Left lobe of liver (tissue), 2 donors: ENCODE measurements around the gene LAMC2. TPM values are rescaled to one million over a fixed set of nuclear protein-coding genes. Genes with fewer than 3 reads are reported as not detected.
"Not testable (repeated sequence)": the region's sequence is repeated elsewhere in the genome, so short reads cannot be mapped to it uniquely, and the experiment has no call there.

ENCODE experiments used
- ATAC-seq: fragments of 200-7000 bp; cut with Tn5 transposase; one replicate; pipeline ENCODE4 v1.9.1; 2020; ENCODE audit warnings: mild to moderate bottlenecking, moderate library complexity
- DNase-seq: peaks from one replicate; pipeline ENCODE4 v3.0.0-alpha.2; 2020; ENCODE audit warnings: low spot score
- total RNA-seq: library from RNA; stranded (reverse); gene quantifications from one replicate; pipeline ENCODE4 v1.2.1, GENCODE V29; 2021
- donor health status: DM: no; HTN: no; CAD: no; lungs with moderate emphysema.
- donor health status: DM: no; HTN: yes; CAD: no.

LAMC2 gene
- total RNA-seq, 1 donor from 2014 or later, result 0.30 TPM

GRCh38 chr1:183235503-183235902 is 49.4 kb downstream of the LAMC2 start:
- DNase-seq, result no peak
- ATAC-seq, result no peak

GRCh38 chr1:183236158-183236725 is 50.2 kb downstream of the LAMC2 start:
- no peak for DNase-seq
- ATAC-seq, result no peak

GRCh38 chr1:183237046-183237445 is 51.0 kb downstream of the LAMC2 start:
- DNase-seq (no peak), ATAC-seq (no peak)

GRCh38 chr1:183238071-183238470 is 52.0 kb downstream of the LAMC2 start:
- DNase-seq (no peak), ATAC-seq (no peak)

- ATAC-seq (no peak), DNase-seq (no peak)
Observed at GRCh38 chr1:183239220-183239742, 53.2 kb downstream of the LAMC2 start.

- ATAC-seq (no peak), DNase-seq (no peak)
Observed at GRCh38 chr1:183239793-183240525, 53.9 kb downstream of the LAMC2 start.

- DNase-seq, result no peak
Observed at GRCh38 chr1:183240526-183240825, 54.4 kb downstream of the LAMC2 start.

GRCh38 chr1:183240853-183241252 is 54.8 kb downstream of the LAMC2 start:
- DNase-seq, result not testable (repeated sequence)

More at GRCh38 chr1:183240526-183240825, 54.4 kb downstream of the LAMC2 start:
- no peak for ATAC-seq

GRCh38 chr1:183241471-183241870 is 55.4 kb downstream of the LAMC2 start:
- no peak for DNase-seq

More at GRCh38 chr1:183240853-183241252, 54.8 kb downstream of the LAMC2 start:
- ATAC-seq, result not testable (repeated sequence)

GRCh38 chr1:183242556-183242955 is 56.5 kb downstream of the LAMC2 start:
- DNase-seq (no peak), ATAC-seq (no peak)

More at GRCh38 chr1:183241471-183241870, 55.4 kb downstream of the LAMC2 start:
- no peak for ATAC-seq

GRCh38 chr1:183243161-183244050 is 57.3 kb downstream of the LAMC2 start:
- DNase-seq, result no peak
- ATAC-seq, result peak; percentile 54

GRCh38 chr1:183244466-183244865 is 58.4 kb downstream of the LAMC2 start:
- DNase-seq, result no peak
- ATAC-seq, result no peak

GRCh38 chr1:183245357-183245756 is 59.3 kb downstream of the LAMC2 start:
- DNase-seq (no peak), ATAC-seq (no peak)

- ATAC-seq, result no peak
- no peak for DNase-seq
Observed at GRCh38 chr1:183246436-183246835, 60.4 kb downstream of the LAMC2 start.

GRCh38 chr1:183247066-183247465 is 61.0 kb downstream of the LAMC2 start:
- no peak for DNase-seq

GRCh38 chr1:183247484-183247883 is 61.4 kb downstream of the LAMC2 start:
- no peak for DNase-seq

More at GRCh38 chr1:183247066-183247465, 61.0 kb downstream of the LAMC2 start:
- no peak for ATAC-seq

GRCh38 chr1:183247931-183248330 is 61.9 kb downstream of the LAMC2 start:
- DNase-seq (no peak), ATAC-seq (no peak)

More at GRCh38 chr1:183247484-183247883, 61.4 kb downstream of the LAMC2 start:
- ATAC-seq, result no peak

- ATAC-seq (no peak), DNase-seq (no peak)
Observed at GRCh38 chr1:183248989-183249691, 63.1 kb downstream of the LAMC2 start.

- DNase-seq (no peak), ATAC-seq (no peak)
Observed at GRCh38 chr1:183249941-183250452, 63.9 kb downstream of the LAMC2 start.
